HEK293 (cell line): ENCODE measurements around the gene MAFF.

Experiments
- PRDM4 ChIP-seq: fragments of 450-650 bp; formaldehyde crosslinking; IDR thresholded peaks from 2 replicates; pipeline ENCODE4 v1.5.1; 2017; ENCODE audit warnings: missing biosample characterization, missing genetic modification characterization
- ZNF157 ChIP-seq: fragments of 450-650 bp; formaldehyde crosslinking; IDR thresholded peaks from 2 replicates; pipeline ENCODE4 v1.5.1; 2016; ENCODE audit warnings: missing biosample characterization, missing genetic modification characterization
- ZNF23 ChIP-seq: fragments of 450-650 bp; formaldehyde crosslinking; IDR thresholded peaks from 2 replicates; pipeline ENCODE4 v1.5.1; 2016; ENCODE audit warnings: missing biosample characterization, missing genetic modification characterization, borderline replicate concordance
- ZNF324 ChIP-seq: fragments of 450-650 bp; formaldehyde crosslinking; IDR thresholded peaks from 2 replicates; pipeline ENCODE4 v1.5.1; 2016; ENCODE audit warnings: missing biosample characterization, missing genetic modification characterization
- ZNF37A ChIP-seq: fragments of 450-650 bp; IDR thresholded peaks from 2 replicates; pipeline ENCODE4 v1.5.1; 2018; ENCODE audit warnings: missing biosample characterization, missing genetic modification characterization
- ZNF548 ChIP-seq: fragments of 450-650 bp; formaldehyde crosslinking; IDR thresholded peaks from 2 replicates; pipeline ENCODE4 v1.5.1; 2016; ENCODE audit warnings: missing biosample characterization, missing genetic modification characterization
- TF ChIP-seq, protein P1 (sequence below): fragments of 450-650 bp; formaldehyde crosslinking; IDR thresholded peaks from 2 replicates; pipeline ENCODE4 v1.5.1; 2016; ENCODE audit warnings: missing biosample characterization, missing genetic modification characterization

GRCh38 chr22:38244106-38244505 is 42.3 kb downstream of the MAFF start:
- TF ChIP-seq, protein P1, sequence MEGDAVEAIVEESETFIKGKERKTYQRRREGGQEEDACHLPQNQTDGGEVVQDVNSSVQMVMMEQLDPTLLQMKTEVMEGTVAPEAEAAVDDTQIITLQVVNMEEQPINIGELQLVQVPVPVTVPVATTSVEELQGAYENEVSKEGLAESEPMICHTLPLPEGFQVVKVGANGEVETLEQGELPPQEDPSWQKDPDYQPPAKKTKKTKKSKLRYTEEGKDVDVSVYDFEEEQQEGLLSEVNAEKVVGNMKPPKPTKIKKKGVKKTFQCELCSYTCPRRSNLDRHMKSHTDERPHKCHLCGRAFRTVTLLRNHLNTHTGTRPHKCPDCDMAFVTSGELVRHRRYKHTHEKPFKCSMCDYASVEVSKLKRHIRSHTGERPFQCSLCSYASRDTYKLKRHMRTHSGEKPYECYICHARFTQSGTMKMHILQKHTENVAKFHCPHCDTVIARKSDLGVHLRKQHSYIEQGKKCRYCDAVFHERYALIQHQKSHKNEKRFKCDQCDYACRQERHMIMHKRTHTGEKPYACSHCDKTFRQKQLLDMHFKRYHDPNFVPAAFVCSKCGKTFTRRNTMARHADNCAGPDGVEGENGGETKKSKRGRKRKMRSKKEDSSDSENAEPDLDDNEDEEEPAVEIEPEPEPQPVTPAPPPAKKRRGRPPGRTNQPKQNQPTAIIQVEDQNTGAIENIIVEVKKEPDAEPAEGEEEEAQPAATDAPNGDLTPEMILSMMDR (tag by site-specific recombination) = no peak
- TF ChIP-seq ZNF324 = no peak
- no peak for TF ChIP-seq ZNF23
- TF ChIP-seq PRDM4 = no peak
- TF ChIP-seq ZNF548 = no peak
- no peak for TF ChIP-seq ZNF157
- TF ChIP-seq ZNF37A (tag by site-specific recombination) = no peak
